WTC11 (cell line): ENCODE data around the gene CENPF. TPM values are rescaled to one million over a fixed set of nuclear protein-coding genes. Genes with fewer than 3 reads are reported as not detected.

ENCODE experiments used
- ATAC-seq: fragments of 200-7000 bp; cut with Tn5 transposase; 2 replicates; pipeline ENCODE4 v1.10.0; 2021; ENCODE audit warnings: mild to moderate bottlenecking, moderate library complexity
- CTCF ChIA-PET: fragments of 300-600 bp; sonication (Branson Sonifier 250); formaldehyde crosslinking; loops from one replicate; lab custom pipeline; 2021; ENCODE audit warnings: antibody characterized with exemption; lab: Charles Lee
- POLR2A ChIA-PET: fragments of 350-600 bp; sonication (Branson Sonifier 250); formaldehyde crosslinking; loops from one replicate; lab custom pipeline; 2021; ENCODE audit warnings: antibody characterized with exemption; lab: Charles Lee
- DNase-seq: peaks from one replicate; pipeline ENCODE4 v3.0.0; 2021; ENCODE audit warnings: low spot score
- H3K27ac Mint-ChIP-seq: 2 replicates; pipeline ENCODE4 v1.8.0; 2021; ENCODE audit warnings: mixed read lengths
- H3K27me3 Mint-ChIP-seq: 2 replicates; pipeline ENCODE4 v1.8.0; 2021; ENCODE audit warnings: low read depth, mild to moderate bottlenecking, moderate library complexity, mixed read lengths
- H3K36me3 Mint-ChIP-seq: 2 replicates; pipeline ENCODE4 v1.8.0; 2021; ENCODE audit warnings: mixed read lengths
- H3K4me1 Mint-ChIP-seq: 2 replicates; pipeline ENCODE4 v1.8.0; 2022; ENCODE audit warnings: mixed read lengths
- H3K4me3 Mint-ChIP-seq: 2 replicates; pipeline ENCODE4 v1.8.0; 2021; ENCODE audit warnings: mild to moderate bottlenecking, moderate library complexity, mixed read lengths
- H3K9me3 Mint-ChIP-seq: 2 replicates; pipeline ENCODE4 v1.8.0; 2021; ENCODE audit warnings: mixed read lengths
- CREB1 ChIP-seq: sonication (generic); formaldehyde crosslinking; IDR thresholded peaks from 2 replicates; pipeline ENCODE4 v1.8.0; 2023; ENCODE audit warnings: mild to moderate bottlenecking, missing genetic modification reagents
- E2F5 ChIP-seq: sonication (generic); formaldehyde crosslinking; IDR thresholded peaks from 2 replicates; pipeline ENCODE4 v1.8.1; 2022; ENCODE audit warnings: mild to moderate bottlenecking, moderate library complexity, missing genetic modification reagents
- FOXP1 ChIP-seq: sonication (generic); formaldehyde crosslinking; IDR thresholded peaks from 2 replicates; pipeline ENCODE4 v1.8.0; 2022; ENCODE audit warnings: missing genetic modification reagents, mild to moderate bottlenecking, moderate library complexity, borderline replicate concordance
- KAT7 ChIP-seq: sonication (generic); formaldehyde crosslinking; IDR thresholded peaks from 2 replicates; pipeline ENCODE4 v1.8.1; 2023; ENCODE audit warnings: missing genetic modification reagents, mild to moderate bottlenecking, borderline replicate concordance
- MYBL2 ChIP-seq: sonication (generic); formaldehyde crosslinking; IDR thresholded peaks from 2 replicates; pipeline ENCODE4 v1.8.1; 2023; ENCODE audit warnings: mild to moderate bottlenecking, moderate library complexity, missing genetic modification reagents
- NFYB ChIP-seq: sonication (generic); formaldehyde crosslinking; conservative IDR thresholded peaks from 2 replicates; pipeline ENCODE4 v1.8.0; 2022; ENCODE audit warnings: low read depth, missing genetic modification reagents
- NR1H2 ChIP-seq: sonication (generic); formaldehyde crosslinking; IDR thresholded peaks from 2 replicates; pipeline ENCODE4 v1.9.0; 2021; ENCODE audit warnings: mild to moderate bottlenecking, moderate library complexity, missing genetic modification reagents
- SMAD3 ChIP-seq: sonication (generic); formaldehyde crosslinking; IDR thresholded peaks from 2 replicates; pipeline ENCODE4 v1.8.0; 2022; ENCODE audit warnings: missing genetic modification reagents, mild to moderate bottlenecking, borderline replicate concordance
- SOX15 ChIP-seq: fragments of 250-450 bp; sonication (Bioruptor Pico); IDR thresholded peaks from 2 replicates; pipeline ENCODE4 v1.9.0; 2021; ENCODE audit warnings: mild to moderate bottlenecking
- TEAD1 ChIP-seq: sonication (generic); formaldehyde crosslinking; IDR thresholded peaks from 2 replicates; pipeline ENCODE4 v1.8.0; 2022; ENCODE audit warnings: mild to moderate bottlenecking, missing genetic modification reagents
- ZNF138 ChIP-seq: sonication (generic); formaldehyde crosslinking; conservative IDR thresholded peaks from 2 replicates; pipeline ENCODE4 v1.8.1; 2022; ENCODE audit warnings: mild to moderate bottlenecking, moderate library complexity, missing genetic modification reagents
- ZNF263 ChIP-seq: sonication (generic); formaldehyde crosslinking; IDR thresholded peaks from 2 replicates; pipeline ENCODE4 v1.8.1; 2022; ENCODE audit warnings: low read depth, mild to moderate bottlenecking, moderate library complexity, missing genetic modification reagents
- ZNF317 ChIP-seq: sonication (generic); formaldehyde crosslinking; IDR thresholded peaks from 2 replicates; pipeline ENCODE4 v1.8.1; 2023; ENCODE audit warnings: low read depth, mild to moderate bottlenecking, moderate library complexity, missing genetic modification reagents, borderline replicate concordance
- ZNF396 ChIP-seq: fragments of 250-450 bp; sonication (Bioruptor Pico); IDR thresholded peaks from 2 replicates; pipeline ENCODE4 v1.8.0; 2021; ENCODE audit warnings: mild to moderate bottlenecking, moderate library complexity, borderline replicate concordance
- ZNF416 ChIP-seq: fragments of 250-450 bp; sonication (Bioruptor Pico); IDR thresholded peaks from 2 replicates; pipeline ENCODE4 v1.9.0; 2021; ENCODE audit warnings: mild to moderate bottlenecking, inconsistent platforms
- ZNF423 ChIP-seq: fragments of 250-450 bp; sonication (Bioruptor Pico); IDR thresholded peaks from 2 replicates; pipeline ENCODE4 v2.1.2; 2022; ENCODE audit warnings: mild to moderate bottlenecking, moderate library complexity
- ZNF512 ChIP-seq: sonication (generic); formaldehyde crosslinking; IDR thresholded peaks from 2 replicates; pipeline ENCODE4 v1.8.1; 2022; ENCODE audit warnings: missing genetic modification reagents, borderline replicate concordance
- total RNA-seq: library from RNA; stranded (reverse); gene quantifications from 3 replicates; pipeline ENCODE4 v1.2.3, GENCODE V29; 2021
- TF ChIP-seq, protein P1 (sequence below): sonication (generic); formaldehyde crosslinking; IDR thresholded peaks from 2 replicates; pipeline ENCODE4 v1.8.1; 2022; ENCODE audit warnings: mild to moderate bottlenecking, missing genetic modification reagents, moderate library complexity, borderline replicate concordance
- TF ChIP-seq, protein P2 (sequence below): sonication (generic); formaldehyde crosslinking; conservative IDR thresholded peaks from 2 replicates; pipeline ENCODE4 v1.8.1; 2022; ENCODE audit warnings: mild to moderate bottlenecking, missing genetic modification reagents
- TF ChIP-seq, protein P3 (sequence below): sonication (generic); formaldehyde crosslinking; IDR thresholded peaks from 2 replicates; pipeline ENCODE4 v1.8.0; 2022; ENCODE audit warnings: mild to moderate bottlenecking, missing genetic modification reagents
- TF ChIP-seq, protein P4 (sequence below): sonication (generic); formaldehyde crosslinking; IDR thresholded peaks from 2 replicates; pipeline ENCODE4 v1.8.1; 2023; ENCODE audit warnings: mild to moderate bottlenecking, missing genetic modification reagents, moderate library complexity
- TF ChIP-seq, protein P5 (sequence below): sonication (generic); formaldehyde crosslinking; IDR thresholded peaks from 2 replicates; pipeline ENCODE4 v1.8.0; 2022; ENCODE audit warnings: mild to moderate bottlenecking, missing genetic modification reagents
- TF ChIP-seq, protein P6 (sequence below): fragments of 200-600 bp; IDR thresholded peaks from 2 replicates; pipeline ENCODE4 v1.8.0; 2022; ENCODE audit warnings: antibody characterized with exemption

The CENPF gene
- total RNA-seq, 1 experiment from 2014 or later = 166 TPM

DNA sequence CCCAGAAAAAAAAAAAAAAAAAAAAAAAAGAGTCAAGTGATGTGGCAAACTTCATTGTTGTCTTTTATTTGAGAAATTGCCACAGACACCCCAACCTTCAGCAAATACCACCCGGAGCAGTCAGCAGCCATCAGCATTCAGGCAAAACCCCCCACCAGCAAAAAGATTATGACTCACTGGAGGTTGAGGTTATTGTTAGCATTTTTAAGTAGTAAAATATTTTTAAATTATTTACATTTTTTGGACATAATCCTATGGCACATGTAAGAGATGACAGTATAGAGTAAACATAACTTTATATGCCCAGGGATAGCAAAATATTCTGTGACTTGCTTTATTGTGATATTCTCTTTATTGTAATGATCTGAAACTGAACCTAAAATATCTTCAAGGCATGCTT lies 95.6 kb downstream of the CENPF start:
- Mint-ChIP-seq H3K36me3 (no peaks in the 10 kb centered on the region), H3K9me3 (peaks cover 24% of the 10 kb centered on the region)

DNA sequence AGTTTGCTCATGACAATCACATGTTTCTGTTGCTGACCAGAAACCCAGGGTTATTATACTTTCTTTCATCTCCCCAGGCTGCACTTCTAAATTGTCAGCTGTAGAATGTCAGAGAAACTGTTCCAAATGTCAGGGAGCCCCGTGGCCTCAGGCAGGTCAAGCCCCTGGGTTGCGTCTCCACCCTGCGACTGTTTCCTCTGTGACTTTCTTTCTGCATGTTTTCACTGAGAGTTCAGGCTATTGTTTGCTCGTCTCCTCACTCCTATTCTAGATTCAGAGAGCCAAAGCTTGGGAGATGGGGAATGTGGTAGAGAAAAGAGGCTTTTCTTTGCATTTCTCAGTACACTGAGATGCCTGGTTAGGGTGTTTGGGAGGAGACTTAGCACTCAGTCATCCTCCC lies 97.4 kb downstream of the CENPF start:
- ATAC-seq (no peak; the same call in 1 of the 2 replicates), DNase-seq (no peak)
- peaks cover 40% of the 10 kb centered on the region for H3K9me3 Mint-ChIP-seq
- H3K36me3 Mint-ChIP-seq = no peaks in the 10 kb centered on the region
- no peaks in the 10 kb centered on the region for H3K4me1 Mint-ChIP-seq
- no peaks in the 10 kb centered on the region for H3K27me3 Mint-ChIP-seq
- H3K27ac Mint-ChIP-seq = no peak overlapping the region
- no peak overlapping the region for H3K4me3 Mint-ChIP-seq
- TF ChIP-seq ZNF423 (CRISPR knock-in tag) (no peak), ZNF138 (CRISPR knock-in tag) (no peak), ZNF317 (CRISPR knock-in tag) (no peak), TEAD1 (no peak), E2F5 (no peak), ZNF512 (CRISPR knock-in tag) (no peak), NR1H2 (CRISPR knock-in tag) (no peak), SMAD3 (CRISPR knock-in tag) (no peak), ZNF416 (CRISPR knock-in tag) (no peak), SOX15 (CRISPR knock-in tag) (no peak)
- TF ChIP-seq, protein P1, sequence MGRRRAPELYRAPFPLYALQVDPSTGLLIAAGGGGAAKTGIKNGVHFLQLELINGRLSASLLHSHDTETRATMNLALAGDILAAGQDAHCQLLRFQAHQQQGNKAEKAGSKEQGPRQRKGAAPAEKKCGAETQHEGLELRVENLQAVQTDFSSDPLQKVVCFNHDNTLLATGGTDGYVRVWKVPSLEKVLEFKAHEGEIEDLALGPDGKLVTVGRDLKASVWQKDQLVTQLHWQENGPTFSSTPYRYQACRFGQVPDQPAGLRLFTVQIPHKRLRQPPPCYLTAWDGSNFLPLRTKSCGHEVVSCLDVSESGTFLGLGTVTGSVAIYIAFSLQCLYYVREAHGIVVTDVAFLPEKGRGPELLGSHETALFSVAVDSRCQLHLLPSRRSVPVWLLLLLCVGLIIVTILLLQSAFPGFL (CRISPR knock-in tag) = no peak
- CTCF ChIA-PET = no interaction called here
- POLR2A ChIA-PET = no interaction called here

More for the DNA sequence above, 95.6 kb downstream of the CENPF start:
- TF ChIP-seq ZNF396 (CRISPR knock-in tag) (no peak), MYBL2 (CRISPR knock-in tag) (no peak), KAT7 (CRISPR knock-in tag) (no peak), ZNF263 (CRISPR knock-in tag) (no peak), ZNF423 (CRISPR knock-in tag) (no peak), FOXP1 (CRISPR knock-in tag) (no peak), SOX15 (CRISPR knock-in tag) (no peak), CREB1 (CRISPR knock-in tag) (no peak), NFYB (CRISPR knock-in tag) (no peak)
- TF ChIP-seq, protein P2, sequence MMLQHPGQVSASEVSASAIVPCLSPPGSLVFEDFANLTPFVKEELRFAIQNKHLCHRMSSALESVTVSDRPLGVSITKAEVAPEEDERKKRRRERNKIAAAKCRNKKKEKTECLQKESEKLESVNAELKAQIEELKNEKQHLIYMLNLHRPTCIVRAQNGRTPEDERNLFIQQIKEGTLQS = no peak
- TF ChIP-seq, protein P3, sequence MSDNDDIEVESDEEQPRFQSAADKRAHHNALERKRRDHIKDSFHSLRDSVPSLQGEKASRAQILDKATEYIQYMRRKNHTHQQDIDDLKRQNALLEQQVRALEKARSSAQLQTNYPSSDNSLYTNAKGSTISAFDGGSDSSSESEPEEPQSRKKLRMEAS (CRISPR knock-in tag) = no peak
- TF ChIP-seq, protein P4, sequence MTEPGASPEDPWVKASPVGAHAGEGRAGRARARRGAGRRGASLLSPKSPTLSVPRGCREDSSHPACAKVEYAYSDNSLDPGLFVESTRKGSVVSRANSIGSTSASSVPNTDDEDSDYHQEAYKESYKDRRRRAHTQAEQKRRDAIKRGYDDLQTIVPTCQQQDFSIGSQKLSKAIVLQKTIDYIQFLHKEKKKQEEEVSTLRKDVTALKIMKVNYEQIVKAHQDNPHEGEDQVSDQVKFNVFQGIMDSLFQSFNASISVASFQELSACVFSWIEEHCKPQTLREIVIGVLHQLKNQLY (CRISPR knock-in tag) = no peak
- TF ChIP-seq, protein P5, sequence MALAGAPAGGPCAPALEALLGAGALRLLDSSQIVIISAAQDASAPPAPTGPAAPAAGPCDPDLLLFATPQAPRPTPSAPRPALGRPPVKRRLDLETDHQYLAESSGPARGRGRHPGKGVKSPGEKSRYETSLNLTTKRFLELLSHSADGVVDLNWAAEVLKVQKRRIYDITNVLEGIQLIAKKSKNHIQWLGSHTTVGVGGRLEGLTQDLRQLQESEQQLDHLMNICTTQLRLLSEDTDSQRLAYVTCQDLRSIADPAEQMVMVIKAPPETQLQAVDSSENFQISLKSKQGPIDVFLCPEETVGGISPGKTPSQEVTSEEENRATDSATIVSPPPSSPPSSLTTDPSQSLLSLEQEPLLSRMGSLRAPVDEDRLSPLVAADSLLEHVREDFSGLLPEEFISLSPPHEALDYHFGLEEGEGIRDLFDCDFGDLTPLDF (CRISPR knock-in tag) = no peak
- TF ChIP-seq, protein P6, sequence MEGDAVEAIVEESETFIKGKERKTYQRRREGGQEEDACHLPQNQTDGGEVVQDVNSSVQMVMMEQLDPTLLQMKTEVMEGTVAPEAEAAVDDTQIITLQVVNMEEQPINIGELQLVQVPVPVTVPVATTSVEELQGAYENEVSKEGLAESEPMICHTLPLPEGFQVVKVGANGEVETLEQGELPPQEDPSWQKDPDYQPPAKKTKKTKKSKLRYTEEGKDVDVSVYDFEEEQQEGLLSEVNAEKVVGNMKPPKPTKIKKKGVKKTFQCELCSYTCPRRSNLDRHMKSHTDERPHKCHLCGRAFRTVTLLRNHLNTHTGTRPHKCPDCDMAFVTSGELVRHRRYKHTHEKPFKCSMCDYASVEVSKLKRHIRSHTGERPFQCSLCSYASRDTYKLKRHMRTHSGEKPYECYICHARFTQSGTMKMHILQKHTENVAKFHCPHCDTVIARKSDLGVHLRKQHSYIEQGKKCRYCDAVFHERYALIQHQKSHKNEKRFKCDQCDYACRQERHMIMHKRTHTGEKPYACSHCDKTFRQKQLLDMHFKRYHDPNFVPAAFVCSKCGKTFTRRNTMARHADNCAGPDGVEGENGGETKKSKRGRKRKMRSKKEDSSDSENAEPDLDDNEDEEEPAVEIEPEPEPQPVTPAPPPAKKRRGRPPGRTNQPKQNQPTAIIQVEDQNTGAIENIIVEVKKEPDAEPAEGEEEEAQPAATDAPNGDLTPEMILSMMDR = no peak
- Mint-ChIP-seq H3K4me3 (no peak overlapping the region), H3K27ac (no peak overlapping the region), H3K4me1 (no peaks in the 10 kb centered on the region), H3K27me3 (no peaks in the 10 kb centered on the region)
- DNase-seq (no peak), ATAC-seq (no peak)
- ChIA-PET POLR2A (no interaction called here), CTCF (no interaction called here)
